Endothelial cell of umbilical vein (primary cell): ENCODE data around the gene NRCAM. TPM values are rescaled to one million over a fixed set of nuclear protein-coding genes. Genes with fewer than 3 reads are reported as not detected.

ENCODE experiments used
- BruUV-seq: library from RNA; stranded (reverse); fragments of 400-500 nt; replicated peaks from 2 replicates; lab custom pipeline; 2021; lab: Mats Ljungman, UMichigan
- CTCF ChIA-PET: fragments of 300-600, 350-600 bp; sonication (Branson Sonifier 250); formaldehyde crosslinking; loops from one replicate; lab custom pipeline; 2021; ENCODE audit warnings: antibody characterized with exemption, inconsistent platforms; lab: Charles Lee
- POLR2A ChIA-PET: fragments of 300-600, 350-600 bp; sonication (Branson Sonifier 250); formaldehyde crosslinking; loops from one replicate; lab custom pipeline; 2021; ENCODE audit warnings: antibody characterized with exemption, inconsistent platforms; lab: Charles Lee
- DNase-seq: peaks from one replicate; pipeline ENCODE4 v3.0.0-alpha.2; 2011; ENCODE audit warnings: low read depth, low spot score
- FAIRE-seq: peaks from 2 replicates; lab custom pipeline; 2011; peaks lifted over from hg19 to GRCh38; lab: Jason Lieb, UNC
- H2AFZ ChIP-seq: 2 replicates; pipeline ENCODE4 v1.6.0; 2012; ENCODE audit warnings: low read depth, low read length, control low read depth, inconsistent platforms
- H3K27ac ChIP-seq: 2 replicates; pipeline ENCODE4 v1.5.1; 2011; ENCODE audit warnings: low read depth, mild to moderate bottlenecking, control low read depth, low read length, moderate library complexity; ENCODE audit not compliant: insufficient read depth
- H3K27me3 ChIP-seq, 2 experiments: 2 replicates each; pipeline versions ENCODE4 v1.6.0 to v1.6.1; 2011; ENCODE audit warnings: low read length in 2 of 2, mixed read lengths in 1 of 2; ENCODE audit not compliant: control insufficient read depth in 2 of 2, insufficient read depth in 2 of 2
- H3K36me3 ChIP-seq, 2 experiments: 2 replicates in 1 of 2; 3 replicates in 1 of 2; pipeline ENCODE4 v1.5.1; 2011; ENCODE audit warnings: low read length in 2 of 2, mild to moderate bottlenecking in 1 of 2, moderate library complexity in 1 of 2; ENCODE audit not compliant: control insufficient read depth in 2 of 2, insufficient read depth in 2 of 2; ENCODE audit errors: extremely low read depth in 1 of 2
- H3K4me1 ChIP-seq: 3 replicates; pipeline ENCODE4 v1.5.1; 2011; ENCODE audit warnings: mild to moderate bottlenecking, low read length; ENCODE audit not compliant: control insufficient read depth, insufficient read depth; ENCODE audit errors: extremely low read depth
- H3K4me2 ChIP-seq: 2 replicates; pipeline ENCODE4 v1.6.1; 2011; ENCODE audit warnings: low read length, control low read depth, mixed read lengths; ENCODE audit not compliant: insufficient read depth
- H3K4me3 ChIP-seq, 3 experiments: fragments of 200-600 bp in 1 of 3; sonication (generic), shearing (Covaris generic) in 1 of 3; replicated peaks in 1 of 3; 2 replicates each; pipeline ENCODE4 v1.5.1; 2011 to 2016; ENCODE audit warnings: control low read depth in 3 of 3, low read length in 3 of 3, mild to moderate bottlenecking in 2 of 3, inconsistent platforms in 1 of 3, low read depth in 1 of 3, moderate library complexity in 1 of 3; ENCODE audit not compliant: insufficient read depth in 1 of 3
- H3K79me2 ChIP-seq: 2 replicates; pipeline ENCODE4 v1.6.0; 2012; ENCODE audit warnings: low read length, inconsistent platforms; ENCODE audit not compliant: control insufficient read depth, insufficient read depth
- H3K9ac ChIP-seq: replicated peaks from 2 replicates; pipeline ENCODE3; 2011; ENCODE audit warnings: low read length, control low read depth; ENCODE audit not compliant: insufficient read depth; ENCODE audit errors: extremely low read depth
- H3K9me1 ChIP-seq: replicated peaks from 3 replicates; pipeline ENCODE4 v1.6.0; 2011; ENCODE audit warnings: mild to moderate bottlenecking, low read length; ENCODE audit not compliant: control insufficient read depth, insufficient read depth; ENCODE audit errors: extremely low read depth
- H3K9me3 ChIP-seq: replicated peaks from 2 replicates; pipeline ENCODE4 v1.5.1; 2012; ENCODE audit warnings: low read length, inconsistent platforms; ENCODE audit not compliant: control insufficient read depth, insufficient read depth
- H4K20me1 ChIP-seq: replicated peaks from 2 replicates; pipeline ENCODE3; 2011; ENCODE audit warnings: mild to moderate bottlenecking, low read length; ENCODE audit not compliant: control insufficient read depth, insufficient read depth; ENCODE audit errors: extremely low read depth
- CTCF ChIP-seq, 2 donors: IDR thresholded peaks; 1 replicate in 1 of 2; 2 replicates in 1 of 2; pipeline ENCODE4 v1.5.1; 2011; ENCODE audit warnings: low read length in 2 of 2, mild to moderate bottlenecking in 2 of 2, moderate library complexity in 2 of 2, control low read depth in 1 of 2, inconsistent platforms in 1 of 2, low read depth in 1 of 2; ENCODE audit not compliant: insufficient read depth in 1 of 2; ENCODE audit errors: extremely low read depth in 1 of 2
- EZH2 ChIP-seq: IDR thresholded peaks from 2 replicates; pipeline ENCODE4 v1.6.1; 2012; ENCODE audit warnings: borderline replicate concordance, low read depth, mild to moderate bottlenecking, moderate library complexity, low read length, inconsistent platforms; ENCODE audit not compliant: severe bottlenecking
- JUN ChIP-seq: IDR thresholded peaks from 2 replicates; pipeline ENCODE4 v1.6.1; 2011; ENCODE audit warnings: borderline replicate concordance, low read depth; ENCODE audit not compliant: insufficient read length, insufficient read depth
- MAX ChIP-seq: IDR thresholded peaks from 2 replicates; pipeline ENCODE4 v1.6.1; 2011; ENCODE audit not compliant: insufficient read depth, insufficient read length
- MYC ChIP-seq: IDR thresholded peaks from one replicate; pipeline ENCODE4 v1.6.1; 2011; ENCODE audit warnings: mild to moderate bottlenecking, low read depth, low read length
- POLR2A ChIP-seq: IDR thresholded peaks from 2 replicates; pipeline ENCODE4 v1.6.1; 2012; ENCODE audit warnings: low read depth, mild to moderate bottlenecking, control low read depth, low read length
- POLR2AphosphoS5 ChIP-seq: IDR thresholded peaks from 2 replicates; pipeline ENCODE4 v1.6.1; 2012; ENCODE audit warnings: low read depth, mild to moderate bottlenecking, control low read depth, low read length, moderate library complexity; ENCODE audit not compliant: insufficient read depth
- dilution Hi-C: fragments of 300-500 bp; cut with MboI; formaldehyde crosslinking; loops from one replicate; pipeline ENCODE4 v1.15.0; 2019; ENCODE audit warnings: low sequenced_read_pairs; ENCODE audit not compliant: extremely low pct_ligation_motif_present
- intact Hi-C: fragments of 100-400 bp; cut with micrococcal nuclease; formaldehyde crosslinking; loops from one replicate; pipeline ENCODE4 v1.10.0; 2022
- polyA plus RNA-seq, 4 experiments: library from polyadenylated mRNA; depleted of rRNA in 3 of 4; stranded (reverse) in 3 of 4; unstranded in 1 of 4; fragments of >200 nt; gene quantifications; 2 replicates each; pipeline versions ENCODE4 v1.2.1 to v1.2.3, GENCODE V29; 2011 to 2012; ENCODE audit warnings: missing spikeins in 1 of 4
- total RNA-seq: library from RNA; stranded (reverse); gene quantifications from 2 replicates; pipeline ENCODE4 v1.2.3, GENCODE V29; 2021

Gene NRCAM
- total and polyA plus RNA-seq, 2 donors (not counting 3 experiments of a cell fraction or from before 2014, with no cell fraction given): 26.0 to 47.6 TPM

- H3K79me2 ChIP-seq: peaks cover 37% of the 10 kb centered on the region
- H3K4me3 ChIP-seq: no peak overlapping the region
- H3K36me3 ChIP-seq: no peaks in the 10 kb centered on the region
- peaks cover 8% of the 10 kb centered on the region for H3K4me1 ChIP-seq
- H3K4me2 ChIP-seq: peak overlapping the region; percentile 46
- H3K9me1 ChIP-seq: no peaks in the 10 kb centered on the region
- BruUV-seq: no TSS peak
- dilution Hi-C loops (no loop called here), intact Hi-C loops (no loop called here)
- ChIA-PET POLR2A (no interaction called here), CTCF (interaction anchor here (1.1 to 1.5 kb wide), 5 partner anchors 9 to 130 kb away, joined by 3 to 5 read pairs (median 4); no protein-coding TSS in a partner anchor)
- no peaks in the 10 kb centered on the region for H3K9me3 ChIP-seq
- no peak overlapping the region for H2AFZ ChIP-seq
- peak; percentile 38 for DNase-seq
- no peaks in the 10 kb centered on the region for H3K27me3 ChIP-seq
- H4K20me1 ChIP-seq: no peaks in the 10 kb centered on the region
- no peak for TF ChIP-seq EZH2
- no peak for TF ChIP-seq CTCF (IDR thresholded peaks at IDR 0.05; ENCODE audit: extremely low read depth in 1 of 2, insufficient read depth in 1 of 2, low read depth in 1 of 2, low read length in 2 of 2)
- TF ChIP-seq MAX: no peak
- TF ChIP-seq POLR2AphosphoS5: no peak
- no peak for TF ChIP-seq POLR2A
- no peak for TF ChIP-seq JUN
- no peak for TF ChIP-seq MYC
- H3K9ac ChIP-seq: no peak overlapping the region
- FAIRE-seq: no peak
- no peak overlapping the region for H3K27ac ChIP-seq
Observed at GRCh38 chr7:108367314-108367713, 88.9 kb downstream of the NRCAM start.
